Stimulated activated CD8-positive, alpha-beta memory T cell treated with anti-CD3 and anti-CD28 coated beads, Interleukin-4, amount 100 ng/mL, for 1 hour (primary cell): ENCODE data around the gene BABAM2.
"Not testable (repeated sequence)": the region's sequence is repeated elsewhere in the genome, so short reads cannot be mapped to it uniquely, and the experiment has no call there.

ENCODE experiments used
- DNase-seq, 2 donors: peaks; one replicate each; pipeline ENCODE4 v3.0.0-alpha.2; 2020; ENCODE audit warnings: low read depth in 2 of 2, low spot score in 1 of 2

Gene BABAM2

DNA sequence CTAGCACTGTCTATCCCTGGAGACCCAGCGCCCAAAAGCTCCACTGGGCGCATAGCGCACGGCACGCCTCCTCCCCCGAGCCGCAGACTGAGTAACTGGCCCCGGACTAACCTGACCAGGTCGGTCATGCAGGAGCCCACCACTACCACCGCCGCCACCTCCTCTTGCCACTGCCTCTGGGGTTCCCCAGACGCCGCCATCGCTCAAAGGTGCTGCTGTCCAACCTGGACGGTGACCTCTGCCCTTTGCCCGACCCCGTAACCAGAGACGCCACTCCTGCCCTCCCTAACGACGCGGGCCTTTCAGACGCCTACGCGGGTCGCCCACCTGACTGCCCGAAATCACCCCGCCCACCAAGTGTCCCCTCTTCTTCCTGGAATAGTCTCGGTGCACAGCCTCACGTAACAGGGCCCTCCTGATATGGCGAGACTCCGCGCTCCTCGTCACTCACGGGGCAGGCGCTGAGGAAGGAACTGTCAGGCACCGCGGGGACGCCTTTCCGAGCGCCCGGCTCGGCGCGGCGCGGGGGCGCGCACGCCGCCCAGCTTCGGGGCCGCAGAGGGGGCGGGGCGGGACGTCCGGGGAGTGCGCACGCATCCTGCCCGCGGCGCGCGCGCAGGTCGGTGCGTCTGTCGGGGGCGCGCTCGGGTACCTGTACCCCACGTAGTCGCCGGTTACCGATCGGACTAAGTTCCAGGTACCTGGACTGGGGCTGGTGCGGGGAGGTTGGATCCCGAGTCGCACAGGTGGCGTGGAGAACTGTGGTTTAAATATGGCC lies at the start of gene BABAM2, which contains the start of gene RBKS:
BABAM2 (plus strand) TSS at position 584 of the 778 bp plus-strand sequence. CDS start 3,828 bp downstream, outside the sequence.
RBKS (minus strand) TSS at position 242 of the 778 bp plus-strand sequence; CDS start at position 200, 42 bp downstream.
- peak; percentile 79 to 82 for DNase-seq

DNA sequence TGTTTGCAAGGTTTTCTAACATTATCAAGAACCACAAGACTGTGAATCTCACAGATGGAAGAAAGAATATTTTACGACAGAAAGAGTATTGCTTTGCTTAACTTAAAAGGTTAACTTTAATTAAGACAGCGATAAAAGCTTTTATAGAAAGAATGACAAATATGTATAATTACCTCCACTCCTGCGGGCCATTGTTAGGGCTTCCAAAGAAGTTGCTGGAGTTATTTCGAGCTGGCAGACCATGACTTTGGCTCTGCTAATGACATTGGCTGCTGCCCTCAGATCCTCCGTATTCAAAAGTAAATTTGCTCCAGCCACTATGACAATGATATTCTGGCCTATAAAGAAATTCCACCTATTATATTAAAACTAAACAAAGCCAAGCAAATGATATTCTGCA lies 47.6 kb upstream of the BABAM2 start:
- no peak for DNase-seq

- no peak for DNase-seq
These were observed 46.5 kb upstream of the BABAM2 start for GRCh38 chr2:27843992-27844391.

DNA sequence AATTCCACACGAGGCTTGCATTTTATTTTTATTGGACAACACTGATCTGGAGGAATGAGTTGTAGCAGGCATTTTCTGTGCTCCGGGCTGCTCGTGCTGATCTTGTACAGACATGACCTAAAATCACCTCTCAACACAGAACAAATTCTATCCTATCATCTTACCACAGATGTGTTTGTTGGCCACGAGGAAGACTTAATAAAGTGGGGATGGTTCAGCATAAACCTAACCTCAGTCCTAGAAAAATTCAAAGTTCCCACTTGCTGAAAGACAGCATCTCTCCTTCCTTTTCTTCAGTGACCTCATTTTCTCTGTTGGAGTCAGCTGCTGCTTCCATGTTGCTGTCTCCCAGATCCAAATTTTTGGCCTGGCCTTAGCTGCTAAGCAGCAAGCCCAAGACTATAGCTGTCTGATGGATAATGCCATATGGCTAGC lies 45.7 kb upstream of the BABAM2 start:
- DNase-seq, result no peak

- no peak for DNase-seq
These were observed 43.2 kb upstream of the BABAM2 start for GRCh38 chr2:27847333-27847732.

- no peak for DNase-seq
These were observed 40.8 kb upstream of the BABAM2 start for GRCh38 chr2:27849558-27850205.

DNA sequence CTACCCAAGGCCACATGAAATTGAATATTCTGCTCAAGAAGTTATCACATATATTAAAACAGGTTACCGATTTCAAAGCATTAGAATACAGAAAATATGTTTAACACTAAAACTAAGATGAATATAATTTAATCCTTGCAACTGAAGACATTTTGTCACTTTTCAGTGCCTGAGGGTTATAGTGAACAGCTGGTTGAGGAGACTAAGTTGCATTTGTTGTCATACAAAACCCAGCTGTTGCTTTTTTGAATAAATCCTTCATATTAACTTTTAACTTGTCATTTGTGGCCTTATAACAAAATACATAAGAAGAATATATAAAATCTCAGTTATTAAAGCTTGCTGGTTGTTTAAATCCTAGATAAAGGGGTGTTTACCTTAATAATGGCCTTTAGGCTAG lies 37.8 kb upstream of the BABAM2 start:
- no peak for DNase-seq

- DNase-seq, result no peak
These were observed 36.2 kb upstream of the BABAM2 start for GRCh38 chr2:27854229-27854862.

DNA sequence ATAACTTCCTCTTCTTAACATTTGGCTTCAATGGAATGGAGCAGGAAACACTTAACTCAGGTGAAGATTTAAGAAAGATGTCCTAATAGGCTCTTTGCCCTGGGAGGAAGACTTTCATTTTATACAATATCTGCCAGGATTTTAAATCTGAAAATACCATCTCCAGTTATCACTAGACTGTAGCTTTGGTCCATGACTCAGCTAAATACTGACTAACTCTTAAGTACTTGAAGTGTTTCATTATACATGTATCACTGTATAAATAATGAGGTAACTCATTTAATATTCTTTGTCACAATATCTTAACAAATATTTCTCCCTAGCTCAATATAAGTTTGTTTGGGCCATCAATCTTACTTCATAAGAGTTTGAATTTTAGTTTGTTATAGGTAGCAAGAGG lies 35.1 kb upstream of the BABAM2 start:
- DNase-seq, result no peak

- no peak for DNase-seq
These were observed 34.1 kb upstream of the BABAM2 start for GRCh38 chr2:27856386-27856785.

GRCh38 chr2:27856956-27857355 lies 33.6 kb upstream of the BABAM2 start:
- DNase-seq, result no peak

DNA sequence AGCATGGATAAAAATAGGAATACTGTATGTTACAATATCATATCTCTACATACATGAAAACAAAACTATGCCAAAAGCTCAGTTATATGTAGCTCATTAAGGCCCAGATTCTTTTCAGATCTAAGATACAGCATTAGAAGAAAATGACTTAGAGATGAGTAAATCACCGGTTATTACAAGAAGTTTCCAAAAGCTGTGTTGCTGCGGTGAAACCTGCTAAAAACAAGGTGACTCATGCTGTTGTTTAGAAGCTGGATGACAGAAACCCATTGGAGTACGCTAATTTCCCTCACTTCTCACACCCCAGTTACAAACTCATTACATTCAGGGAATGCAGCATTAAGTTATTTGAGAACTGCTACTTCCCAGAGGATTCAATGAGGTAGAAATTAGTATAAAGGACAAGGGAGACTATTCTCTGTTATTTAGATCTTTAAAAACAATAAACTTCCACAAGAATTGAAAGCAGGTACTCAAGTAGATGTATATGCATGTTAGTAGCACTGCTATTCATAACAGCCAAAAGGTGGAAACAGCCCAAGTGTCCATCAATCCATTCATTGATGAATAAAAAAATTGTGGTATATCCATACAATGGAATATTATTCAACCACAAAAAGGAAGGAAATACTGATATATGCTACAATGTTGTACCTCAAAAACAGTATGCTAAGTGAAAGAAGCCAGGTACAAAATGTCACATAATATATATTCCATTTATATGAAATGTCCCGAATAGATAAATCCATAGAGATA lies 32.9 kb upstream of the BABAM2 start:
- DNase-seq, result no peak

- DNase-seq, result no peak
These were observed 30.4 kb upstream of the BABAM2 start for GRCh38 chr2:27860111-27860510.

GRCh38 chr2:27863146-27863545 lies 27.4 kb upstream of the BABAM2 start:
- no peak for DNase-seq

DNA sequence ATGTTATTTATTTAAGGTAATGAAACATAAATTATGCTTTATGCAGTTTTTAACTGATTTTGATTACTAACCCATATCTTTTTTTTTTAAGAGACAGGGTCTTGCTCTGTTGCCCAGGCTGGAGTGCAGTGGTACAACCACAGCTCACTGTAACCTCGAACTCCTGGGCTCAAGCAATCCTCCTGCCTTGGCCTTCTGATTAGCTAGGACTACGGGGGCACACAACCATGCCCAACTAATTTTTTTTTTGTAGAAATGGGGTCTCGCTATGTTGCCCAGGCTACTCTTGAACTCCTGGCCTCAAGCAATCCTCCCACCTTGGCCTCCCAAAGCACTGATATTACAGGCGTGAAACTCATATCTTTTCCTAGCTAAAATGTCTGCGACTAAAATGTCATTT lies 26.6 kb upstream of the BABAM2 start:
- not testable (repeated sequence) for DNase-seq

DNA sequence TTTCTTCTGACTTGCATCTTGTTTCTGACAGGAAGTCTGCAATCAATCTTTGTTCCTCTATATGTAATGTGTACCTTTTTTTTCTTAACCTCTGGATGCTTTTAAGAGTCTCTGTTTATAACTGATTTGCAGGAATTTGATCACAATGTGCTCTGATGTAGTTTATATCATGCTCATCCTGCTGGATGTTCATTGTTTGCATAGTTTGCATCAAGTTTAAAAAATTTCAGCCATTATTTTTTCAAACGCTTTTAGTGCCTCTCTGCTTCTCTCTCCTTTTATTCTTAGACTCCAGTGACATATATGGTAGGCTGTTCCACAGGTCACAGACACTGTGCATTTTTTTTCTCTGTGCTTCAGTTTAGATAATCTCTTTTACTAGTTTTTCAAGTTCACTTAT lies 24.3 kb upstream of the BABAM2 start:
- no peak for DNase-seq

DNA sequence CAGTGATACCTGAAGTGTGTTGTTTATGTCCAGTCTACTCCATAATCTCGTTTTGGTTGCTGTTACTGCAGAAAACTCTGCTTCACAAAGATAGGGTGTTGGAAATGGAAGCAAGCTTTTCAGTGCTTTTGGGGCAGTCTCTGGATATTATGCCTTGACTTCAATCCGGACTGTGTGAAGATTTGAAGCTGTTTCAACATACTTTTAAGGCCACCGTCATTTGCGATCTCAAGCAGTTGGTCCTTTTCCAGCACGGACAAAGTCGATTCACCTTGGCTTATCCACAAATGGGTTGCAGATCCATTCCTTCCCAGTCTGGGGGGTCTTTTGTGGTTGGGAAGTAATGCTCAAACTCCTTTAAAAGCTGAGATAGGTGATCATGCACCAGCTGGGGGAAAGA lies 20.8 kb upstream of the BABAM2 start:
- DNase-seq, result no peak

GRCh38 chr2:27870724-27871123 lies 19.8 kb upstream of the BABAM2 start:
- no peak for DNase-seq

DNA sequence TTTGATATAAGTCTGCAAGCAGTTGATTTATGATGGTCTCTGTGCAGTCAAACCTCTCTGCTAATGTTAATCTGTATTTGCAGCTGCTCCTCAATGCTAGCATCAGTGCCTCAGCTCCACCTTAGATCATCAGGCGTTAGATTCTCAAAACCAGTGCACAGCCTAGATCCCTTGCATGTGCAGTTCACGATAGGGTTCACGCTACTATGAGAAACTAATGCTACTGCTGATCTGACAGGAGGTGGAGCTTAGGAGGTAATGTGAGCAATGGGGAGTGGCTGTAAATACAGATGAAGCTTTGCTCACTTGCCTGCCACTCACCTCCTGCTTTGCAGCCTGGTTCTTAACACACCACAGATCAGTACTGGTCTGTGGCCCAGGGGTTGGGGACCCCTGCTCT lies 18.7 kb upstream of the BABAM2 start:
- no peak for DNase-seq

DNA sequence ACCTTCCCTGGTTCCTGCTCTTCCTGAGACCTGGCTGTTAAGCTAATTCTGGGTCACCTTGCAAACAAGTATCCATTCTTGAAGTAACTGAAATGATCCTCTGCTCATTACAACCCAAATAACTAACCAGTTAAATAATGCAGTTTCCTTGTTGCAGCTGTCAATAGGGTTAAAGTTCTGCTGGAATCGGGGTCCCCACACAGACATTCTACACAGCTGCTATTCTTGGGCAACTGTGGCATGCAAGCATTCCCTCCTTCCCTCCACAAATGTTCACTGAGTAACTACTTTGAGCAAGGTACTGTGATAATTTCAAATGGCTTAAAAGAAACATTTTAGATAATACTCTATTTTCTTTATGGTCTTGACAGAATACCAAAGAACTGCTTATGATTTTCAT lies 17.4 kb upstream of the BABAM2 start:
- no peak for DNase-seq

- no peak for DNase-seq
These were observed 15.2 kb upstream of the BABAM2 start for GRCh38 chr2:27875089-27875881.
